NB4 (cell line): Measurements from ENCODE around the gene CFAP251.

Source experiments
- DNase-seq: peaks from one replicate; pipeline ENCODE4 v3.0.0; 2010; ENCODE audit warnings: low read depth
- H3K4me3 ChIP-seq: one replicate; pipeline ENCODE4 v1.5.1; 2011; ENCODE audit warnings: mild to moderate bottlenecking, low read depth, low read length, moderate library complexity
- MAX ChIP-seq: IDR thresholded peaks from 2 replicates; pipeline ENCODE4 v1.6.1; 2011; ENCODE audit warnings: low read depth, low read length
- MYC ChIP-seq: IDR thresholded peaks from 2 replicates; pipeline ENCODE4 v1.6.1; 2011; ENCODE audit warnings: low read depth, low read length
- POLR2A ChIP-seq: IDR thresholded peaks from 2 replicates; pipeline ENCODE4 v1.6.1; 2011; ENCODE audit warnings: mild to moderate bottlenecking; ENCODE audit not compliant: insufficient read length; ENCODE audit errors: extremely low read depth
- TF ChIP-seq, protein P1 (sequence below): IDR thresholded peaks from one replicate; pipeline ENCODE4 v1.5.1; 2012; ENCODE audit warnings: low read depth, low read length

Gene CFAP251

DNA sequence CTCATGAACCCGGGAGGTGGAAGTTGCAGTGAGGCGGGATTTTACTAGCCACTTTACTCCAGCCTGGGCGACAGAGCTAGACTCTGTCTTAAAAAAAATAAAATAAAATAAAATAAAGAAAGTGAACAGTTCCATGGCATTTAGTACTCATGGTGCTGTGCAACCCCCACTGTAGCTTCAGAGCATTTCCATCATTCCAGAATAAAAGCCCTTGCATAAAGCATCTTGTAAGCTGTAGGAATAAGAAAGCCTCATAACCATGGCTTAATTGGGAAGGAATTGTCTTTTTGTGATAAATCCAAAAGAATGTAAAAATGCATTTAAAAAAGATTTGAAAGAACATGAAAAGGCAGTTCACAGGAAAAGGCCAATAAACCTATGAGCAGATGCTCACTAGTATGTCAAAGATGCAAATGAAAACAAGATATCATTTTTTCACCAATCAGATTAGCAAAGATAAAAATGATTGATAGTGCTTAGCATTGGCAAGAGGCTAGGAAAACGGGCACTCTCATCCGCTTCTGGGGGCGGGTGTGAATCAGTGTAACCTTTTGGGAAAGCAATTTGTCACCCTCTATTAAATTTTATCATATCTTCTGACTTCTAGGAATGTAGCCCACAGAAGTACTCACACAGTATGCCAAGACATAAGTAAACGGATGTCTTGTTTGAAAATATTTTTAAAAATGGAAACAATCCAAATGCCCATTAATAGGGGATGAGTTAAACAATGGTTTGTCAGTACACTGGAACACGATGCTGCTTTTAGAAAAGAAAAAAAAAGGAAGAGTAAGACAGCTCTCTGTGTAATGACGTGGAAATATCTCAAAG lies 46.6 kb downstream of the CFAP251 start:
- DNase-seq: no peak
- no peak overlapping the region for H3K4me3 ChIP-seq
- TF ChIP-seq MAX (no peak), POLR2A (no peak), MYC (no peak)
- TF ChIP-seq, protein P1, sequence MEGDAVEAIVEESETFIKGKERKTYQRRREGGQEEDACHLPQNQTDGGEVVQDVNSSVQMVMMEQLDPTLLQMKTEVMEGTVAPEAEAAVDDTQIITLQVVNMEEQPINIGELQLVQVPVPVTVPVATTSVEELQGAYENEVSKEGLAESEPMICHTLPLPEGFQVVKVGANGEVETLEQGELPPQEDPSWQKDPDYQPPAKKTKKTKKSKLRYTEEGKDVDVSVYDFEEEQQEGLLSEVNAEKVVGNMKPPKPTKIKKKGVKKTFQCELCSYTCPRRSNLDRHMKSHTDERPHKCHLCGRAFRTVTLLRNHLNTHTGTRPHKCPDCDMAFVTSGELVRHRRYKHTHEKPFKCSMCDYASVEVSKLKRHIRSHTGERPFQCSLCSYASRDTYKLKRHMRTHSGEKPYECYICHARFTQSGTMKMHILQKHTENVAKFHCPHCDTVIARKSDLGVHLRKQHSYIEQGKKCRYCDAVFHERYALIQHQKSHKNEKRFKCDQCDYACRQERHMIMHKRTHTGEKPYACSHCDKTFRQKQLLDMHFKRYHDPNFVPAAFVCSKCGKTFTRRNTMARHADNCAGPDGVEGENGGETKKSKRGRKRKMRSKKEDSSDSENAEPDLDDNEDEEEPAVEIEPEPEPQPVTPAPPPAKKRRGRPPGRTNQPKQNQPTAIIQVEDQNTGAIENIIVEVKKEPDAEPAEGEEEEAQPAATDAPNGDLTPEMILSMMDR: no peak

DNA sequence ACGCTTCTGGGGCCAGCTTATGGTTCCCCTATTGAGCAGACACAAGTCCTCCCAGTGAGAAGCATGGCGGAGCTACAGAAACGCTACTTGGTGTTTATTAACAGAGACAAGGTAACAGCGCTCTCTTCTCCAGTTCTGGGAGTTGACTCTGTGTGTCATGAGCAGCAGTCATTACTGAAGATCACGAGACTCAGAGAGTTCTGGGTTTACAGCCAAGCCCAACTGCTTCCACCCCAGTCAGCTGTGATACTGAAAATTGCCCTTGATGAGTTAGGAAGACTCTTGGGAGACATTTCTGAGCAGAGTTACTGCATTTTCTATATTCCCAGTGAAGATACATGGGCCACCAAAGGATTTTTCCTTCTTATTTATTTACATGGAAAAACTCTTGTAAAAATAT lies 48.6 kb downstream of the CFAP251 start:
- TF ChIP-seq MAX (no peak), MYC (no peak)
- TF ChIP-seq, protein P1: no peak
- DNase-seq: no peak
- no peak overlapping the region for H3K4me3 ChIP-seq

GRCh38 chr12:121968876-121969275 lies 50.5 kb downstream of the CFAP251 start:
- no peak for TF ChIP-seq MYC
- TF ChIP-seq POLR2A: no peak
- no peak for TF ChIP-seq MAX
- TF ChIP-seq, protein P1: no peak
- no peak for DNase-seq
- no peak overlapping the region for H3K4me3 ChIP-seq

DNA sequence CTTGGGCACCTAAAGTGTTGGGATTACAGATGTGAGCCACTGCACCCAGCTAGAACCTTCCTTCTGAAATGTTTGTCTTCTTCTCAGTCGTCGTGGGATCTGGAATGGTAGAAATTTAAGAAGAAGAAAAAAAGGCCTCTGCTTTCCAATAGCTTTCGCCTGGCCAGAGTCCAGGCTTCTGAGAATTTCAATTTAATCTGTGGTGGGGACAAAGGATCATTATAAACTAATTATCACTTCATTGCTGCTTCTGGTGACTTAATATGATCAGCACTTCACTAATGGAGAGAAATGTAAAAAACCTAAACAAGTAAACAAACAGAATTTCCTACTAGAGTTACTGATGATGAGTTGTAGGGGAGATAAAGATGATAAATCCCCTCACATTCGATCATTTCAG lies 51.3 kb downstream of the CFAP251 start:
- H3K4me3 ChIP-seq: no peak overlapping the region
- TF ChIP-seq MAX (no peak), POLR2A (no peak), MYC (no peak)
- TF ChIP-seq, protein P1: no peak
- no peak for DNase-seq

- DNase-seq: no peak
- H3K4me3 ChIP-seq: no peak overlapping the region
- TF ChIP-seq MYC (no peak), MAX (no peak), POLR2A (no peak)
- TF ChIP-seq, protein P1: no peak
Measured at GRCh38 chr12:121970581-121971300, 52.3 kb downstream of the CFAP251 start.
